Heart right ventricle (tissue), 16 donors: Measurements from ENCODE around the gene MRPL40. TPM values are rescaled to one million over a fixed set of nuclear protein-coding genes. Genes with fewer than 3 reads are reported as not detected.
A peak's percentile ranks its signal among the peaks of the same experiment; 100 is the strongest.

Experiments
- ATAC-seq, 8 donors: fragments of 200-7000 bp; cut with Tn5 transposase; one replicate each; pipeline ENCODE4 v1.9.1; 2020; ENCODE audit warnings: mild to moderate bottlenecking in 8 of 8, moderate library complexity in 8 of 8, moderate number of reproducible peaks in 1 of 8
- DNase-seq, 2 donors: peaks; one replicate each; pipeline ENCODE4 v3.0.0-alpha.2; 2020
- H3K27ac ChIP-seq, 10 donors: fragments of 200-600 bp; sonication (generic) in 2 of 10; one replicate each; pipeline versions ENCODE4 v1.5.0 to v1.8.0; 2020 to 2022; ENCODE audit warnings: mild to moderate bottlenecking in 3 of 10
- H3K27me3 ChIP-seq, 7 donors: fragments of 200-600 bp; one replicate each; pipeline ENCODE4 v1.8.0; 2021 to 2022; ENCODE audit warnings: mild to moderate bottlenecking in 2 of 7
- H3K36me3 ChIP-seq, 9 donors: fragments of 200-600 bp; sonication (generic) in 1 of 9; one replicate each; pipeline versions ENCODE4 v1.5.0 to v1.8.0; 2020 to 2022; ENCODE audit warnings: mild to moderate bottlenecking in 2 of 9
- H3K4me1 ChIP-seq, 9 donors: fragments of 200-600 bp; sonication (generic) in 1 of 9; one replicate each; pipeline versions ENCODE4 v1.5.0 to v1.8.0; 2020 to 2022; ENCODE audit warnings: mild to moderate bottlenecking in 4 of 9
- H3K4me3 ChIP-seq, 10 donors: fragments of 200-600 bp; sonication (generic) in 2 of 10; one replicate each; pipeline versions ENCODE4 v1.5.0 to v1.8.0; 2020 to 2022; ENCODE audit warnings: mild to moderate bottlenecking in 7 of 10, moderate library complexity in 2 of 10
- H3K9me3 ChIP-seq, 11 donors: fragments of 200-600 bp in 10 of 11; sonication (generic) in 2 of 11; one replicate each; pipeline versions ENCODE4 v1.5.0 to v1.8.0; 2013 to 2022; ENCODE audit warnings: mild to moderate bottlenecking in 2 of 11, control low read depth in 1 of 11, moderate library complexity in 1 of 11
- CTCF ChIP-seq, 9 donors: fragments of 200-600 bp; sonication (generic) in 2 of 9; IDR thresholded peaks; one replicate each; pipeline versions ENCODE4 v1.5.0 to v1.8.0; 2021 to 2022; ENCODE audit warnings: antibody characterized with exemption in 9 of 9, mild to moderate bottlenecking in 5 of 9, moderate library complexity in 1 of 9
- WGBS, 2 donors: extraction: QIAGEN DNeasy Blood & Tissue Kit; methylation state at CpG; one replicate each; pipeline ENCODE4 v1.1.7; 2013; ENCODE audit warnings: inconsistent platforms in 1 of 2; 5-methylcytosine and 5-hydroxymethylcytosine counted together
- intact Hi-C, 10 donors: fragments of 100-400 bp; cut with DNase I; formaldehyde crosslinking; loops; one replicate each; pipeline versions ENCODE4 v1.11.1 to v1.14.2; 2022
- polyA plus RNA-seq, 2 donors: library from polyadenylated mRNA; stranded (reverse); fragments of 200-250 nt; gene quantifications; one replicate each; pipeline ENCODE4 v1.2.3, GENCODE V29; 2013
- total RNA-seq, 10 donors: library from RNA; stranded (reverse); fragmentation: NEBNext Ultra II Directional in 3 of 10; extraction: Animal tissue kit (Norgen Biotek cat#: 25700) in 3 of 10; gene quantifications; one replicate each; pipeline versions ENCODE4 v1.2.1 to v1.2.4, GENCODE V29; 2021 to 2023
- donor health status: Arrhythmogenic right ventricular cardiomyopathy.
- donor health status: ischemic (EF 13 %, LVEDD 7.1; RV severe dilation, severe dysfunction).
- donor health status: healthy with polysubstance abuse.
- donor health status: DM: no; HTN: yes; CAD: no.
- donor health status: DM: no; HTN: no; CAD: no.
- donor health status: ischemic (EF 25% LVEDD 6.9; RV normal size, moderate dysfunction).
- donor health status: ischemic (EF 25% LVEDD 5.7; RV mildly dilated, moderate dysfunction).
- donor health status: healthy.
- donor health status: DM: yes; HTN: yes; CAD: no.
- donor health status: Ischemic cardiomyopathy.
- donor health status: ischemic (EF 35%, LVEDD 5.7; RV mildly dilated, moderate dysfunction).
- donor health status: nonischemic (EF 11% LVEDD 7.7; RV severe dilation, severe dysfunction).
- donor health status: DM: yes; HTN: yes; CAD: no.
- donor health status: PGD.
- donor health status: ischemic (EF 29% LVEDD 5.4; RV normal size, mild dysfunction).
- donor health status: nonischemic (EF 23%, LVEDD 6.1; RV moderate dilation, normal function).

The MRPL40 gene
- total and polyA plus RNA-seq, 12 donors, result 49.2 to 117 (median 56.7) TPM

GRCh38 chr22:19394274-19395050 lies 37.9 kb upstream of the MRPL40 start:
- peaks cover 0 to 16% (median 0%) of the 10 kb centered on the region in 9 donors for H3K4me1 ChIP-seq
- H3K36me3 ChIP-seq, result peaks cover 0 to 100% (median 66%) of the 10 kb centered on the region in 9 donors
- no peak for TF ChIP-seq CTCF (IDR thresholded peaks at IDR 0.05)
- no peak for DNase-seq
- no peaks in the 10 kb centered on the region for H3K9me3 ChIP-seq
- intact Hi-C loops, result loop anchor here in 1 of 10 donors (5.0 kb wide), 1 partner anchor 58 kb away; no protein-coding TSS in a partner anchor
- no peaks in the 10 kb centered on the region for H3K27me3 ChIP-seq
- ATAC-seq, result no peak
- H3K27ac ChIP-seq, result no peak overlapping the region
- 93 to 96% methylated on average over 8 of the region's 8 CpGs for WGBS, 2 donors
- no peak overlapping the region for H3K4me3 ChIP-seq

DNA sequence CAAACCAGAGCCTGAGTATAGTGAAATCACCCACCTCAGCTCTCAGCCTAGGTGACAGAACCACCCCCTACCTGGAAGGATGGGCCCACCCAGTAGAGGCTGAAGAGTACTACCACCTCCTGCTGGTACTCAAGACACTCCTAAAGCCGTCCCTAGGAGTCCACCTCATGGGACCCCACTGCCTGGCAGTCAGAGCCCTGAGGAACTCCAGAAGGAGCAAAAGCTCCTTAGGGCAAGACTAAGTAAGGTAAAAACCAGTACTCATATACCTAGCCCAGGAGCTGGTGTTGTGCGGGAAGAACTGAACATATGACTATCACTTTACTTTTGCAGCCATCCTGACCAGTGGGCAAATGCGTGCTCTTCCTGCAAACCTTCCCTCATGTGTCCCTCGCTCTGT lies 37.1 kb upstream of the MRPL40 start:
- WGBS, 2 donors, result 97 to 98% methylated on average over 4 of the region's 4 CpGs
- DNase-seq (no peak), ATAC-seq (no peak)
- intact Hi-C loops, result loop anchor here in 1 of 10 donors (5.0 kb wide), 1 partner anchor 57 kb away; no protein-coding TSS in a partner anchor
- Histone ChIP-seq H3K27me3 (no peaks in the 10 kb centered on the region), H3K27ac (no peak overlapping the region), H3K4me1 (peaks cover 0 to 16% (median 0%) of the 10 kb centered on the region in 9 donors), H3K9me3 (no peaks in the 10 kb centered on the region), H3K4me3 (no peak overlapping the region), H3K36me3 (peaks cover 0 to 100% (median 59%) of the 10 kb centered on the region in 9 donors)
- no peak for TF ChIP-seq CTCF (IDR thresholded peaks at IDR 0.05)

DNA sequence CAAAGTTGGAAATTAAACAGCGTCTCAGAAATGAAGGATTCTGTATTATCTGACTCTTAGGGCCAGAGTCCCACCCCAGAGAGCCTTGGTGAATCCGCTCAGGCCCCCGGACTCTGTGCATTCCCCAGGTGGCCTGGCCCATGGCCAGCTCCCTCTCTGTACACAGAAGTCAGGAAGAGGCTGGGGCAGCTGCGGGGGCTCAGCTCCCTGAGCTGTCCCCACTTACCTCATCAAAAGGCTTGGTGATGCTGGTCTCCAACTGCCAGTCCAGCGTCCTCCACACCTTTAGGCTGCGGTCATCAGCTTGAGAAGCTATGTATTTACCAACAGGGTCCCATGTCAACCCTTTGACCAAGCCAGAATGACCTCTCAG lies 35.8 kb upstream of the MRPL40 start:
- no peaks in the 10 kb centered on the region for H3K9me3 ChIP-seq
- ATAC-seq, result no peak
- H3K27me3 ChIP-seq, result no peaks in the 10 kb centered on the region
- TF ChIP-seq CTCF (IDR thresholded peaks at IDR 0.05), result no peak
- intact Hi-C loops, result loop anchor here in 1 of 10 donors (5.0 kb wide), 1 partner anchor 56 kb away; no protein-coding TSS in a partner anchor
- H3K4me3 ChIP-seq, result no peak overlapping the region
- peaks cover 0 to 9% (median 0%) of the 10 kb centered on the region in 9 donors for H3K4me1 ChIP-seq
- DNase-seq, result no peak
- peaks cover 0 to 100% (median 51%) of the 10 kb centered on the region in 9 donors for H3K36me3 ChIP-seq
- H3K27ac ChIP-seq, result peak overlapping the region in 1 of 10 donors; percentile 5
- WGBS, 2 donors, result 74 to 75% methylated on average over 6 of the region's 6 CpGs

- Histone ChIP-seq H3K9me3 (no peaks in the 10 kb centered on the region), H3K36me3 (peaks cover 0 to 100% (median 45%) of the 10 kb centered on the region in 9 donors), H3K4me1 (peaks cover 0 to 9% (median 0%) of the 10 kb centered on the region in 9 donors), H3K4me3 (no peak overlapping the region), H3K27ac (peak overlapping the region in 2 of 10 donors; percentile 5 to 28), H3K27me3 (no peaks in the 10 kb centered on the region)
- intact Hi-C loops, result loop anchor here in 1 of 10 donors (5.0 kb wide), 1 partner anchor 55 kb away; no protein-coding TSS in a partner anchor
- no peak for TF ChIP-seq CTCF (IDR thresholded peaks at IDR 0.05)
- WGBS, 2 donors, result 71 to 82% methylated on average over 6 of the region's 6 CpGs
- no peak for DNase-seq
- peak in 6 of 8 donors; percentile 44 to 86 (median 72) for ATAC-seq
Measured at GRCh38 chr22:19396934-19397733, 35.2 kb upstream of the MRPL40 start.
